HFF-Myc (cell line): ENCODE measurements around the gene MOGAT3.
A peak's percentile ranks its signal among the peaks of the same experiment; 100 is the strongest.

Source experiments
- DNase-seq: peaks from one replicate; pipeline ENCODE4 v3.0.0-alpha.2; 2011; ENCODE audit warnings: low read depth; ENCODE audit errors: extremely low read depth
- H3K4me3 ChIP-seq: replicated peaks from 2 replicates; pipeline ENCODE4 v1.5.1; 2011; ENCODE audit warnings: low read depth, mild to moderate bottlenecking, control low read depth, low read length
- TF ChIP-seq, protein P1 (sequence below): IDR thresholded peaks from 2 replicates; pipeline ENCODE4 v1.5.1; 2012; ENCODE audit warnings: mild to moderate bottlenecking, low read depth, low read length, control low read depth; ENCODE audit errors: missing control alignments

Gene MOGAT3, protein sequence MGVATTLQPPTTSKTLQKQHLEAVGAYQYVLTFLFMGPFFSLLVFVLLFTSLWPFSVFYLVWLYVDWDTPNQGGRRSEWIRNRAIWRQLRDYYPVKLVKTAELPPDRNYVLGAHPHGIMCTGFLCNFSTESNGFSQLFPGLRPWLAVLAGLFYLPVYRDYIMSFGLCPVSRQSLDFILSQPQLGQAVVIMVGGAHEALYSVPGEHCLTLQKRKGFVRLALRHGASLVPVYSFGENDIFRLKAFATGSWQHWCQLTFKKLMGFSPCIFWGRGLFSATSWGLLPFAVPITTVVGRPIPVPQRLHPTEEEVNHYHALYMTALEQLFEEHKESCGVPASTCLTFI

DNA sequence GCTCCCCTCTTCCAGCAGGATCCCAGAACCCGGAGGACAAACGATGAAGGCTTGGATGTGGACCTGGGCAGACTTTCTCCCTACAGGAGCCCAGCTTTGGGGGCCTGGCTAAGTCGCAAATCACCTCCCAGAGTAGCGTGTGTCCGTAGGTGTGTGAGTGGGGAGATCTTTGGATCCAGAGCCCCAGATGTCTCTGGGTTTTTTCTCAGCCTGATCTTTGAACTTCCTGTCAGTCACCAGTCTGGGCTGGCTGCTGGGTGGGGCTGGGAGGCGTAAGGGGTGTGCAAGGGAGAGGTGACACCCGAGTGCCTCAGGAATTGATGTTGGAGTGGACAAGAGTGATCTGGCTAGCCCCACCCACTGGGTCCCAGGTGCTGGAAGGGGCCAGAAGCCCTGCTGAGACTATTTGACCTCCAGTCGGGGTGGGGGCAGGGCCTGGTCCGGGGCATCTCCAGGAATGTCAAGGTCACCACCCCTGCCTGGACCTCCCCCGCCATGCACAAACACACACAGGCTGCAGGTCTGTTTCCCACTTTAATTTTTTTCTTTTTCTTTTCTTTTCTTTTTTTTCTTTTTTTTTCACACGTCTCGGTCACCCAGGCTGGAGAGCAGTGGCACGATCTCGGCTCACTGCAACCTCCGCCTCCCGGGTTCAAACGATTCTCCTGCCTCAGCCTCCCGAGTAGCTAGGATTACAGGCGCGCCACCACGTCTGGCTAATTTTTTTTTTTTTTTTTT is at the start of gene MOGAT3:
TSS of gene MOGAT3 (minus strand) at position 175 of the 738 bp plus-strand sequence. CDS start 182 bp downstream, outside the sequence.
- DNase-seq = no peak
- H3K4me3 ChIP-seq = no peak within 1 kb of the TSS

DNA sequence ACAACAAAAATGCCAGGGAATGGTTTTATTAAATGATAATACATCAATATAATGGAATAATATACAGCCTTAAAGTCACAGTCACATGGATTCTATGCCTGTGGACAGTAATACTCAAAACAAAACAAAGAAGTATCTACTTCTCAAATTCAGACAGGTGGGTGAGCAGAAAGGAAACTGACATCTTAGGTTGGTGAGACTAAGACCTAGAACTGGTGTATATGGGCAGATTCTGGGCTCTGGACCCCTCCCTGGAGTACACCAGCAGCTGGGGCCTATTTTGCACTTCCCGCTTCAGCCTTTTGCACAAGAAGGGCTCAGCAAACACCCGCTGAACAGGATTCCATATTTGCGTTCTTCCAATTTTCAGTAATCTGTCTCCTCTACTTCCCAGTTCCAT is 49.5 kb upstream of the MOGAT3 start:
- TF ChIP-seq, protein P1, sequence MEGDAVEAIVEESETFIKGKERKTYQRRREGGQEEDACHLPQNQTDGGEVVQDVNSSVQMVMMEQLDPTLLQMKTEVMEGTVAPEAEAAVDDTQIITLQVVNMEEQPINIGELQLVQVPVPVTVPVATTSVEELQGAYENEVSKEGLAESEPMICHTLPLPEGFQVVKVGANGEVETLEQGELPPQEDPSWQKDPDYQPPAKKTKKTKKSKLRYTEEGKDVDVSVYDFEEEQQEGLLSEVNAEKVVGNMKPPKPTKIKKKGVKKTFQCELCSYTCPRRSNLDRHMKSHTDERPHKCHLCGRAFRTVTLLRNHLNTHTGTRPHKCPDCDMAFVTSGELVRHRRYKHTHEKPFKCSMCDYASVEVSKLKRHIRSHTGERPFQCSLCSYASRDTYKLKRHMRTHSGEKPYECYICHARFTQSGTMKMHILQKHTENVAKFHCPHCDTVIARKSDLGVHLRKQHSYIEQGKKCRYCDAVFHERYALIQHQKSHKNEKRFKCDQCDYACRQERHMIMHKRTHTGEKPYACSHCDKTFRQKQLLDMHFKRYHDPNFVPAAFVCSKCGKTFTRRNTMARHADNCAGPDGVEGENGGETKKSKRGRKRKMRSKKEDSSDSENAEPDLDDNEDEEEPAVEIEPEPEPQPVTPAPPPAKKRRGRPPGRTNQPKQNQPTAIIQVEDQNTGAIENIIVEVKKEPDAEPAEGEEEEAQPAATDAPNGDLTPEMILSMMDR = no peak
- DNase-seq = no peak
- no peak overlapping the region for H3K4me3 ChIP-seq

More for the DNA sequence above, at the start of gene MOGAT3:
- TF ChIP-seq, protein P1 = no peak

DNA sequence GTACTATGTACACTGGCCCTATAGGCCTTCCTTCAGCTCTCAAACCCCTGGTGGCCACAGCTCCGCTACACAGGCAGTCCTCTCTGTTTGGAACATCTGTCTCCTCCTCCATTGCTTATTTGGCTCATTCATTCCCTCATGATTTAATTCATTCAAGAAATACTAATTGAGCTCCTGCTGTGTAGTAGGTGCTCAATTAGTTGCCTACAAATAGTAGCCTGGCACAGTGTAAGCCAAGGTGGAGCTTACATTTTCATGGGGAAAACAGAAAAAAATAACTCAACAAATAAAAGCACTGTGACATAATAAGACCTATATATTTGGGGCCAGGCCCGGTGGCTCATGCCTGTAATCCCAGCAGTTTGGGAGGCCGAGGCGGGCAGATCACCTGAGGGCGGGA is 47.4 kb upstream of the MOGAT3 start:
- TF ChIP-seq, protein P1 = no peak
- no peak for DNase-seq
- H3K4me3 ChIP-seq = no peak overlapping the region

DNA sequence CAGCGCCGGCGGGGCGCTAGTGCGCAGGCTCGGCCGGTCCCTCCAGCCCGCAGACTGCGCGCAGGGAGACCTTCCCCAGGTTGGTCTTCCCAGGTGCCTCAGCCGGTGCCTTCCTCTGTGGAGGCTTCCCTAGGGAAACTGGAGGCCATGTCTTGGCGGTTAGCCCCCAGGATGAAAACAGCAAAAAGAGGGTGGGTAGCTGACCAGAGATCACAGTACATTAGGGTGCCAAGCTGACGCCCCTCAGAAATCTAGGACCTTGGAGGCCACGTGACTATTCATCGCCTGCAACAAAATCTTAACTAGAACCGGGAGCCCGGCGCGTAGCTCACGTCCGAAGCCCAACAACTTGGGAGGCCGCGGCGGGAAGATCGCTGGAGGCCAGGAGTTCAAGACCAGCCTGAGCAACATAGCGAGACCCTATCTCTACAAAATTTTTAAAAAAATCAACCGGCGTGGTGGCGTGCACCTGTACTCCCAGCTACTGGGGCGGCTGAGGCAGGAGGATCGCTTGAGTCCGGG is 44.4 kb upstream of the MOGAT3 start:
- TF ChIP-seq, protein P1 = no peak
- DNase-seq = no peak
- peak overlapping the region; percentile 69 for H3K4me3 ChIP-seq

DNA sequence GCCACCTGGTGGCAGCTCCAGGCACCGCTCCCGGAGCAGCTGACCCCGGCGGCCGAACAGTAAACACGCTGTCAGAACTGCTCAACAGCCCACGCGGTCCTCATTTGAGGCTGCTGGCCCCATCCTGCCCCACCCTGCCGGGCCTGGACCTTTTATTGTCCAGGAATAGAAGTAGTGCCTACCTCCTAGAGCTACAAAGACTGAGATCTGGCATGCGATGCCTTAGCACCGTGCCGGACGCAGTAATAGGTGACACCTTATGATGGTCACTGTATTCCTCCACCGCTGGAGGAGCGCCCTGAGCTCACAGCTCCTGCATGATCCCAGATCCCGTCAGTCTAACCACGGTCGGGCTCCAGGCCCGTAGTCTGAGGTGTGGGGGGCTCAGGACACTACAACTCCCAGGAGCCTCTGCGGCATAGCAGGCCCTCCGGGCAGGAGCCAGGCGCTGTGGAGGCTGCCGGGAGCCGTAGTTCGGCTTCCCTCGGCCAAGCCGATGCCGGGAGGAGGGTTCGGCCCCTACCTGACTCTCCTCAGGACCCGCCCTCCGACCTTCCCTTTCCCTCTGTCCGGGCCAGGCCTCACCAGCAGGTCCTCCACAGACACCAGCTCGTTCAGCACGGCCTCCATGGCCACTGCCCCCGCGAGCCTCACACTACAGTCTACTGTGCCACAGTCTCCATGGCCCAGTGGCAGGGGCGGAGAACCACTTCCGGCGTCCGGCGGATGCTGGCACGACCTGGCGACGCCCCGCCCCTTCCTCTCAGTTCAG is 43.7 kb upstream of the MOGAT3 start, which contains the start of gene FIS1:
TSS of gene FIS1 (minus strand) at position 707 of the 772 bp plus-strand sequence. CDS start at position 630, 77 bp downstream.
- DNase-seq = peak; percentile 56
- peak within 1 kb of the TSS; percentile 69 for H3K4me3 ChIP-seq
- TF ChIP-seq, protein P1 = peak; percentile 84

DNA sequence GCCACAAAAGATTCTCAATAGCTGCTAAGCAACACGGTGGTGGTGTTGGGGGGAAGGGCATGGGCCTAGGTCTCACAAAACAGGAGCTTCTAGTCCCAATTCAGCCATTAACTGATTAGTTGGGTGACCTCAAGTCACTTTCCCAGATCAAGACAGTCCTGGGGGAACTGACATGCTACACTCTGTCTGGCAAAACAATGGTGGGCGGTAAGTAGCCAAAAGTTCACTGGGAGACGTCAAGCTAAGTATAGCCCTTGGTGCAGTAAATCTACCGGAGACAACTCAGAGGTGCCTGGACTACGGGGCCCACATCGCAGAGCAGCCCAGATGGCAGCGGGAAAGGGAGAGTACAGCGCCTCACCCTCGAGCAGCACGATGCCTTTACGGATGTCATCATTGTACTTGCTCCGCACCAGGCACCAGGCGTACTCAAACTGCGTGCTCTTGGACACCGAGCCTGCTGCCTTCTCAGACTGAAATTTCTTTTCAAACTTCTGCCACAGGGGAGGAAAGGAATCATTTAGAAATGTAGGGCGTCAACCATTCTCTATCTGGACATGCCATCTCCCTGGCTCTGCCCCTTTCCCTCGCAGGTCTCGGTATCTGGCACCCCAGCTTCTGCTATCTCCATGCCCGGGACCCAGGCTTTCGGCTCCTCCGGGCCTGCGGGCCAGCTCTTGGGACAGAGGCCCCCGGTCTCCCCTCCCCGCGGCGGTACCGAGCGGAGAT is 43.0 kb upstream of the MOGAT3 start:
- TF ChIP-seq, protein P1 = no peak
- no peak for DNase-seq
- H3K4me3 ChIP-seq = peak overlapping the region; percentile 69
